Gastroesophageal sphincter (tissue), 3 donors: ENCODE results near the gene RUSC1.

Source experiments
- CTCF ChIP-seq, 4 experiments: fragments of 200-600 bp in 2 of 4; fragments of 450-650 bp in 2 of 4; sonication (generic) in 1 of 4; IDR thresholded peaks; one replicate each; pipeline ENCODE4 v1.5.1; 2017 to 2019; ENCODE audit warnings: antibody characterized with exemption in 4 of 4, mild to moderate bottlenecking in 2 of 4, moderate library complexity in 2 of 4
- EP300 ChIP-seq: sonication (generic); formaldehyde crosslinking; IDR thresholded peaks from one replicate; pipeline ENCODE4 v1.6.1; 2017; ENCODE audit warnings: antibody characterized with exemption, mild to moderate bottlenecking
- POLR2A ChIP-seq, 2 donors: fragments of 450-650 bp; IDR thresholded peaks; one replicate each; pipeline ENCODE4 v1.6.1; 2017; ENCODE audit warnings: antibody characterized with exemption in 2 of 2, mild to moderate bottlenecking in 2 of 2, moderate library complexity in 1 of 2
- POLR2AphosphoS5 ChIP-seq: sonication (generic); formaldehyde crosslinking; IDR thresholded peaks from one replicate; pipeline ENCODE4 v1.6.1; 2017; ENCODE audit warnings: antibody characterized with exemption

- TF ChIP-seq CTCF (IDR thresholded peaks at IDR 0.05), result no peak
- TF ChIP-seq EP300, result no peak
- TF ChIP-seq POLR2AphosphoS5, result no peak
- TF ChIP-seq POLR2A (IDR thresholded peaks at IDR 0.05), result no peak
Measured at GRCh38 chr1:155300553-155301329, 20.0 kb upstream of the RUSC1 start.
